ENCODE results near the gene REV1. TPM values are rescaled to one million over a fixed set of nuclear protein-coding genes. Genes with fewer than 3 reads are reported as not detected.

REV1 gene
- total and polyA plus RNA-seq, 2 of the 8 experiments (the other 6 are each of a cell fraction or from before 2014, with no cell fraction given) = 16.6 to 34.3 TPM

DNA sequence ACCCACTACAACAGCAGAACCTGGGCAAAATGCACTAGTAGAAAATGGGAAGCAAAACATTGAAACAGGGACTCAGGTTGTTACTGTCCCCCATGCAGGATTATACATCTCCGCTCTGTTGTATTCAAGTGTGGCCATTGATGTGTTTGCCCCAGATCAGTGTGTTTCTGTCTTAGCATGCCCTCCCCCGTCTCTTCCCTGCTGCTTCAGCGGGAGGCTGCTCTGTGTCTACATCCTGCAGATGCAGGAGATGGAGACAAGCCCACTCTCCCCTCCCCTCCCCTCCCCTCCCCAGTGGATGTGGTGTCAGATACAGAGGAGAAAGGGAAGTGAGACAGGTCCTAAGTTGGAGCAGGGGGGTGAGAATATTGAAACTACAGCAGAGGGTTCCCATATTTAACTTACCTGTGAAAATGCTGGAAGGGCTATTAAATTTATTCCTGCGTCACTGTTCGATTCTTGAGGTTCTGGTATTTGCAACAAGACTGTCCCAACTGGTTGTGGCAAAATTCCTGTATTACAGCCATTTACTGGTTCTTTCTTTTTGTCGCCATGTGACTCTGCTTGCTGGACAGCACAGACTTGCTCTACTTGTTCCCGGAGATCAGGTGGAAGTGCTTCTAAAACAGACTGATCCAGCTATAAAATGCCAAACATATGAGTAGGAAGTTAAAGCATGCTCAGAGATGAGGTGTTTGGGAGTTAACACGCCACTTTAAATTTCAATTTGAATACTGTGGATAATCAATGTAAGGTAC is 85.6 kb downstream of the REV1 start:
- Histone ChIP-seq H3K56ac (replicated peaks; ENCODE audit: insufficient read length, low read depth, low read length) (no peak overlapping the region), H3K4ac (replicated peaks; ENCODE audit: insufficient read length, low read depth, low read length) (no peak overlapping the region), H3K36me3 (ENCODE audit: control insufficient read depth in 2 of 4, insufficient read depth in 4 of 4, low read length in 3 of 4) (peaks cover 10 to 80% (median 47%) of the 10 kb centered on the region in 4 experiments), H2AK5ac (ENCODE audit: low read depth, low read length) (no peak overlapping the region), H3K79me2 (ENCODE audit: control insufficient read depth in 1 of 2, insufficient read depth in 2 of 2, low read length in 2 of 2) (no peaks in the 10 kb centered on the region), H3K23ac (ENCODE audit: insufficient read length) (no peak overlapping the region), H3K14ac (ENCODE audit: insufficient read length) (no peak overlapping the region), H3K27me3 (replicated peaks in 1 of 4; ENCODE audit: control insufficient read depth in 3 of 4, extremely low read depth in 1 of 4, insufficient read depth in 3 of 4, low read length in 3 of 4) (no peaks in the 10 kb centered on the region), H2AFZ (ENCODE audit: low read length) (no peak overlapping the region), H2BK120ac (replicated peaks; ENCODE audit: low read depth, low read length) (no peak overlapping the region), H2BK15ac (ENCODE audit: low read length) (no peak overlapping the region), H3K4me2 (ENCODE audit: insufficient read depth in 1 of 2, low read depth in 2 of 2, low read length in 2 of 2) (no peak overlapping the region), H2BK12ac (ENCODE audit: low read depth, low read length) (no peak overlapping the region), H4K20me1 (replicated peaks in 1 of 2; ENCODE audit: control insufficient read depth in 1 of 2, insufficient read depth in 2 of 2, low read length in 2 of 2) (no peaks in the 10 kb centered on the region), H3K18ac (ENCODE audit: extremely low read depth, low read length) (no peak overlapping the region), H3K27ac (ENCODE audit: low read depth, low read length) (no peak overlapping the region), H3K4me3 (ENCODE audit: extremely low read depth in 1 of 4, insufficient read depth in 2 of 4, low read depth in 3 of 4, low read length in 4 of 4) (no peak overlapping the region), H3K23me2 (ENCODE audit: low read depth, low read length) (no peaks in the 10 kb centered on the region), H4K5ac (ENCODE audit: insufficient read length, low read depth, low read length) (no peak overlapping the region), H3K9ac (replicated peaks in 1 of 4; ENCODE audit: extremely low read depth in 1 of 4, low read depth in 3 of 4, low read length in 3 of 4) (no peak overlapping the region), H2BK5ac (ENCODE audit: low read depth, low read length) (no peak overlapping the region), H4K91ac (replicated peaks; ENCODE audit: insufficient read length, low read length) (no peak overlapping the region), H3K79me1 (ENCODE audit: low read depth, low read length) (no peaks in the 10 kb centered on the region), H3K4me1 (replicated peaks in 1 of 4; ENCODE audit: control insufficient read depth in 3 of 4, insufficient read depth in 4 of 4, low read length in 3 of 4) (peaks cover 0 to 4% (median 2%) of the 10 kb centered on the region in 4 experiments; a peak in 4 of 7 replicates), H4K8ac (ENCODE audit: extremely low read depth, insufficient read depth, low read length) (no peak overlapping the region), H3K9me3 (ENCODE audit: insufficient read depth in 2 of 2, low read depth in 1 of 2, low read length in 1 of 2) (no peaks in the 10 kb centered on the region), H2BK20ac (ENCODE audit: low read length) (no peak overlapping the region)
- POLR2A ChIA-PET (ENCODE audit: partially characterized antibody) = interaction anchor here (1.0 kb wide), 2 partner anchors 30 to 39 kb away, joined by 3 to 4 read pairs; no protein-coding TSS in a partner anchor
- DNase-seq (ENCODE audit: low read depth in 1 of 2, low spot score in 2 of 2) (no peak), FAIRE-seq (no peak)
- WGBS, 2 experiments (ENCODE audit: extremely low coverage in 1 of 2, insufficient coverage in 1 of 2, insufficient read length in 1 of 2, insufficient replicate concordance in 2 of 2, low coverage in 1 of 2, low lambda C conversion rate in 2 of 2, missing lambda C conversion rate in 1 of 2) = 89% methylated on average over 8 of the region's 8 CpGs; no CpG with 5 or more reads in 1 of the 2 experiments
- CTCF ChIA-PET (ENCODE audit: partially characterized antibody) = interaction anchor here (0.9 to 2.3 kb wide), 7 partner anchors 8 to 87 kb away, joined by 3 to 11 read pairs (median 3); partner anchors contain the start of genes EIF5B and TXNDC9
- TF ChIP-seq RFX5 (IDR thresholded peaks at IDR 0.05; ENCODE audit: borderline replicate concordance, low read depth, low read length) (no peak), SP2 (IDR thresholded peaks at IDR 0.05; ENCODE audit: low read length) (no peak)

All from H1 (cell line).